HCT116 (cell line): ENCODE results near the gene ZBTB17. TPM values are rescaled to one million over a fixed set of nuclear protein-coding genes. Genes with fewer than 3 reads are reported as not detected.

ENCODE experiments used
- ATAC-seq: fragments of 200-7000 bp; cut with Tn5 transposase; 2 replicates; pipeline ENCODE4 v1.9.1; 2020; ENCODE audit warnings: mild to moderate bottlenecking, moderate library complexity
- BruUV-seq: library from RNA; stranded (reverse); fragments of 400-500 nt; replicated peaks from 2 replicates; lab custom pipeline; 2021; lab: Mats Ljungman, UMichigan
- CTCF ChIA-PET: fragments of 300-600 bp; sonication (Branson Sonifier 250); formaldehyde crosslinking; loops from one replicate; lab custom pipeline; 2021; ENCODE audit warnings: antibody characterized with exemption; lab: Charles Lee
- POLR2A ChIA-PET: fragments of 300-600, 350-600 bp; sonication (Branson Sonifier 250); formaldehyde crosslinking; loops from one replicate; lab custom pipeline; 2021; ENCODE audit warnings: antibody characterized with exemption; lab: Charles Lee
- RAD21 ChIA-PET, 2 experiments: fragments of 300-600 bp; sonication (Branson Sonifier 250); formaldehyde crosslinking; loops; one replicate each; lab custom pipeline; 2023; ENCODE audit warnings: low total read pairs in 2 of 2; ENCODE audit not compliant: uncharacterized antibody in 2 of 2, unreplicated experiment in 2 of 2, low non-redundant PET in 1 of 2; lab: Charles Lee
- DNase-seq: peaks from one replicate; pipeline ENCODE4 v3.0.0-alpha.2; 2010; ENCODE audit warnings: low read depth, low spot score
- H2AFZ ChIP-seq: fragments of 200-600 bp; shearing (Covaris generic), sonication (generic); 2 replicates; pipeline ENCODE4 v1.6.1; 2017; ENCODE audit warnings: low read depth, mixed run types, mixed read lengths, antibody characterized with exemption, low read length; ENCODE audit not compliant: poor library complexity, severe bottlenecking
- H3K27ac ChIP-seq: 2 replicates; pipeline ENCODE4 v1.5.1; 2012; ENCODE audit warnings: low read depth, low read length
- H3K27me3 ChIP-seq: fragments of 200-600 bp; sonication (generic); 2 replicates; pipeline ENCODE4 v1.6.1; 2016; ENCODE audit warnings: mixed run types, low read length, mixed read lengths; ENCODE audit not compliant: insufficient read depth
- H3K36me3 ChIP-seq, 2 experiments: fragments of 200-500 bp in 1 of 2; fragments of 200-600 bp in 1 of 2; sonication (Bioruptor generic) in 1 of 2; sonication (generic) in 1 of 2; 2 replicates each; pipeline versions ENCODE4 v1.5.1 to v1.6.1; 2014 to 2016; ENCODE audit warnings: low read length in 2 of 2, inconsistent platforms in 1 of 2, mixed read lengths in 1 of 2, mixed run types in 1 of 2; ENCODE audit not compliant: insufficient read depth in 2 of 2, control insufficient read depth in 1 of 2
- H3K4me1 ChIP-seq, 2 experiments: fragments of 200-600 bp in 1 of 2; sonication (generic) in 1 of 2; 2 replicates each; pipeline versions ENCODE4 v1.5.1 to v1.6.1; 2012 to 2017; ENCODE audit warnings: low read length in 2 of 2, inconsistent platforms in 1 of 2, mild to moderate bottlenecking in 1 of 2, mixed read lengths in 1 of 2, mixed run types in 1 of 2, moderate library complexity in 1 of 2; ENCODE audit not compliant: insufficient read depth in 2 of 2, control insufficient read depth in 1 of 2
- H3K4me2 ChIP-seq: fragments of 200-600 bp; sonication (generic); 2 replicates; pipeline ENCODE4 v1.6.1; 2017; ENCODE audit warnings: mixed run types, low read length, mixed read lengths
- H3K4me3 ChIP-seq, 2 experiments: fragments of 200-600 bp in 1 of 2; sonication (generic) in 1 of 2; replicated peaks in 1 of 2; 2 replicates each; pipeline ENCODE4 v1.5.1; 2011 to 2016; ENCODE audit warnings: low read length in 2 of 2, control low read depth in 1 of 2, low read depth in 1 of 2, mild to moderate bottlenecking in 1 of 2, mixed read lengths in 1 of 2, mixed run types in 1 of 2
- H3K79me2 ChIP-seq: fragments of 200-600 bp; sonication (generic); 2 replicates; pipeline ENCODE4 v1.6.1; 2017; ENCODE audit warnings: mild to moderate bottlenecking, mixed run types, low read length, moderate library complexity, mixed read lengths; ENCODE audit not compliant: insufficient read depth
- H3K9ac ChIP-seq: fragments of 200-600 bp; sonication (generic); 2 replicates; pipeline ENCODE4 v1.6.1; 2016; ENCODE audit warnings: low read length, mixed read lengths
- H3K9me2 ChIP-seq: fragments of 200-600 bp; sonication (generic), shearing (Covaris generic); 2 replicates; pipeline ENCODE4 v1.6.1; 2017; ENCODE audit warnings: mixed run types, mild to moderate bottlenecking, moderate library complexity; ENCODE audit not compliant: insufficient read depth
- H3K9me3 ChIP-seq, 2 experiments: fragments of 200-500 bp in 1 of 2; fragments of 200-600 bp in 1 of 2; sonication (Bioruptor generic) in 1 of 2; sonication (generic) in 1 of 2; 2 replicates each; pipeline ENCODE4 v1.6.1; 2014 to 2017; ENCODE audit warnings: low read length in 2 of 2, mixed read lengths in 2 of 2, inconsistent platforms in 1 of 2, low read depth in 1 of 2, mild to moderate bottlenecking in 1 of 2, mixed run types in 1 of 2, moderate library complexity in 1 of 2; ENCODE audit not compliant: control insufficient read depth in 1 of 2, insufficient read depth in 1 of 2
- H4K20me1 ChIP-seq: fragments of 200-600 bp; sonication (generic), shearing (Covaris generic); 2 replicates; pipeline ENCODE4 v1.6.1; 2017; ENCODE audit warnings: mixed run types, mild to moderate bottlenecking, moderate library complexity; ENCODE audit not compliant: insufficient read depth
- CBX3 ChIP-seq: IDR thresholded peaks from 2 replicates; pipeline ENCODE4 v1.6.1; 2012; ENCODE audit warnings: low read depth
- CEBPB ChIP-seq: IDR thresholded peaks from 2 replicates; pipeline ENCODE4 v1.6.1; 2012; ENCODE audit warnings: low read depth
- EGR1 ChIP-seq: IDR thresholded peaks from 2 replicates; pipeline ENCODE4 v1.6.1; 2012; ENCODE audit warnings: low read depth
- ELF1 ChIP-seq: IDR thresholded peaks from 2 replicates; pipeline ENCODE4 v1.6.1; 2012; ENCODE audit warnings: low read depth, borderline replicate concordance
- EZH2 ChIP-seq: fragments of 200-600 bp; sonication (generic); IDR thresholded peaks from 2 replicates; pipeline ENCODE4 v1.6.1; 2017; ENCODE audit warnings: antibody characterized with exemption, mixed run types
- EZH2phosphoT487 ChIP-seq: fragments of 200-600 bp; IDR thresholded peaks from 2 replicates; pipeline ENCODE4 v1.6.1; 2018; ENCODE audit warnings: antibody characterized with exemption, borderline replicate concordance
- JUND ChIP-seq: IDR thresholded peaks from 2 replicates; pipeline ENCODE4 v1.6.1; 2012
- POLR2A ChIP-seq: IDR thresholded peaks from 2 replicates; pipeline ENCODE4 v1.7.0; 2011; ENCODE audit warnings: borderline replicate concordance; ENCODE audit not compliant: insufficient read depth, insufficient read length; ENCODE audit errors: extremely low read depth
- POLR2AphosphoS5 ChIP-seq: IDR thresholded peaks from 2 replicates; pipeline ENCODE4 v1.6.1; 2011; ENCODE audit warnings: mild to moderate bottlenecking, low read depth, low read length, moderate library complexity
- RAD21 ChIP-seq: IDR thresholded peaks from 2 replicates; pipeline ENCODE4 v1.6.1; 2012; ENCODE audit warnings: low read depth, mild to moderate bottlenecking
- REST ChIP-seq: IDR thresholded peaks from 2 replicates; pipeline ENCODE4 v1.6.1; 2012; ENCODE audit warnings: low read depth
- SIN3A ChIP-seq: IDR thresholded peaks from 2 replicates; pipeline ENCODE4 v1.6.1; 2012; ENCODE audit warnings: low read depth
- SP1 ChIP-seq: IDR thresholded peaks from 2 replicates; pipeline ENCODE4 v1.6.1; 2012; ENCODE audit warnings: low read depth
- SRF ChIP-seq: IDR thresholded peaks from 2 replicates; pipeline ENCODE4 v1.6.1; 2012; ENCODE audit warnings: low read depth
- TCF7L2 ChIP-seq: IDR thresholded peaks from 2 replicates; pipeline ENCODE4 v1.7.0; 2011; ENCODE audit warnings: borderline replicate concordance, inconsistent platforms; ENCODE audit not compliant: insufficient read depth, insufficient read length; ENCODE audit errors: extremely low read depth
- YY1 ChIP-seq: IDR thresholded peaks from 2 replicates; pipeline ENCODE4 v1.6.1; 2011; ENCODE audit warnings: low read length, low read depth, moderate library complexity, mild to moderate bottlenecking; ENCODE audit not compliant: insufficient replicate concordance; ENCODE audit errors: extremely low read depth
- ZFX ChIP-seq: fragments of 450-650 bp; IDR thresholded peaks from 2 replicates; pipeline ENCODE4 v1.6.1; 2017
- ZNF274 ChIP-seq: fragments of 200-500 bp; sonication (Bioruptor generic); IDR thresholded peaks from 2 replicates; pipeline ENCODE4 v1.6.1; 2014; ENCODE audit warnings: mild to moderate bottlenecking, low read depth, low read length, inconsistent platforms
- intact Hi-C: fragments of 100-400 bp; cut with micrococcal nuclease; formaldehyde crosslinking; loops from 2 replicates; pipeline ENCODE4 v1.10.0; 2022
- total RNA-seq: library from RNA; stranded (reverse); gene quantifications from one replicate; pipeline ENCODE4 v1.2.1, GENCODE V29; 2021; ENCODE audit not compliant: unreplicated experiment
- TF ChIP-seq, protein P1 (sequence below): IDR thresholded peaks from 2 replicates; pipeline ENCODE4 v1.6.1; 2012

ZBTB17 gene
- total RNA-seq, 1 experiment from 2014 or later, result 31.6 TPM

- no peak for TF ChIP-seq REST
- no peak for TF ChIP-seq EZH2phosphoT487
These were observed 11.8 kb downstream of the ZBTB17 start (continued) for GRCh38 chr1:15963968-15964648.

DNA sequence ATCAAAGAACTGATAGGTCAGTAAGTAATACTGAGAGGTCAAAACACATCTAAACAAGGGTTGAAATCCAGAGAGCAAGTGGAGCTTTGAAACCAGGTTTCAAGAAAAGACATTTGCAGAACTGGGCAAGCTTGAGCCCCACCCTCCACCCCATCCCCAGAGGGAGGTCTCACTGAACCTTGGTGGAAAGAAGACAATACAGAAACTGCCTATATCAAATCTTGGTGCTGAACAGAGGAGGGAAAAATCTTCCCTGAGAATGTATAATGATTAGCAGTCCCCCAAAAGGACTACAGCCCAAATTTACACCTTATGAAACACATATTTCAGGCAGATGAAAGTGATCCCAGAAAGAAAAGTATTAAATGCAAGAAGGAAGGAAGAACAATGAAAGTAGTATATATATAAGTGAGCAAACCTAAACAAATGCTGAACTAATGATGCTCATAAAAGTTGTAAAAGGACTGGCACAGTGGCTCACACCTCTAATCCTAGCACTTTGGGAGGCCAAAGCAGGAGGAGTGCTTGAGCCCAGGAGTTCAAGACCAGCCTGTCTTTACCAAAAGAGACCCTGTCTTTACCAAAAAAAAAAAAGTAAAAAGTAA lies 12.4 kb downstream of the ZBTB17 start:
- Histone ChIP-seq H3K4me2 (no peak overlapping the region), H3K4me3 (no peak overlapping the region), H3K9me3 (no peaks in the 10 kb centered on the region), H3K27me3 (no peaks in the 10 kb centered on the region), H3K79me2 (peaks cover 50% of the 10 kb centered on the region), H4K20me1 (no peaks in the 10 kb centered on the region), H3K36me3 (no peaks in the 10 kb centered on the region), H3K27ac (no peak overlapping the region), H3K9me2 (no peaks in the 10 kb centered on the region), H3K9ac (no peak overlapping the region), H2AFZ (no peak overlapping the region), H3K4me1 (no peaks in the 10 kb centered on the region)
- CTCF ChIA-PET, result no interaction called here
- BruUV-seq, result no TSS peak
- intact Hi-C loops, result no loop called here
- ATAC-seq, result no peak
- POLR2A ChIA-PET, result no interaction called here
- DNase-seq, result no peak
- RAD21 ChIA-PET, result no interaction called here
- TF ChIP-seq TCF7L2 (no peak), SIN3A (no peak), ZFX (no peak), CEBPB (no peak), SP1 (no peak), ELF1 (no peak), EZH2phosphoT487 (no peak), EZH2 (no peak), JUND (no peak), EGR1 (no peak), POLR2A (no peak), SRF (no peak), RAD21 (no peak), CBX3 (no peak), YY1 (no peak), POLR2AphosphoS5 (no peak), ZNF274 (no peak), REST (no peak)
- TF ChIP-seq, protein P1, sequence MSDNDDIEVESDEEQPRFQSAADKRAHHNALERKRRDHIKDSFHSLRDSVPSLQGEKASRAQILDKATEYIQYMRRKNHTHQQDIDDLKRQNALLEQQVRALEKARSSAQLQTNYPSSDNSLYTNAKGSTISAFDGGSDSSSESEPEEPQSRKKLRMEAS, result no peak
